ENCODE data around the gene GRHL1. TPM values are rescaled to one million over a fixed set of nuclear protein-coding genes. Genes with fewer than 3 reads are reported as not detected.

Gene GRHL1
- total and polyA plus RNA-seq, 2 donors (not counting 3 experiments of a cell fraction or from before 2014, with no cell fraction given) = 0.37 to 1.1 TPM

GRCh38 chr2:10017313-10017941, 65.9 kb downstream of the GRHL1 start:
- H3K4me2 ChIP-seq (ENCODE audit: insufficient read depth, low read length) = no peak overlapping the region
- no peak overlapping the region for H3K9ac ChIP-seq (replicated peaks; ENCODE audit: extremely low read depth, insufficient read depth, low read length)
- CTCF ChIA-PET = interaction anchor here (0.8 to 16.1 kb wide), 4 partner anchors 13 to 203 kb away, joined by 3 to 151 read pairs (median 4); no protein-coding TSS in a partner anchor
- H3K36me3 ChIP-seq (ENCODE audit: control insufficient read depth in 2 of 2, extremely low read depth in 1 of 2, insufficient read depth in 2 of 2, low read length in 2 of 2) = no peaks in the 10 kb centered on the region
- POLR2A ChIA-PET = no interaction called here
- no peak for DNase-seq (ENCODE audit: low read depth, low spot score)
- no peak for TF ChIP-seq JUN (IDR thresholded peaks at IDR 0.05; ENCODE audit: borderline replicate concordance, insufficient read depth, insufficient read length, low read depth)
- TF ChIP-seq POLR2A (IDR thresholded peaks at IDR 0.05; ENCODE audit: low read depth, low read length) = no peak
- TF ChIP-seq EZH2 (IDR thresholded peaks at IDR 0.05; ENCODE audit: borderline replicate concordance, low read depth, low read length, severe bottlenecking) = no peak
- no peak for TF ChIP-seq GATA2 (IDR thresholded peaks at IDR 0.05; ENCODE audit: insufficient read depth, insufficient read length, low read depth, low read length)
- TF ChIP-seq FOS (IDR thresholded peaks at IDR 0.05; ENCODE audit: borderline replicate concordance, insufficient read depth, low read length) = no peak
- no peak overlapping the region for H3K27ac ChIP-seq (ENCODE audit: insufficient read depth, low read depth, low read length)
- H2AFZ ChIP-seq (ENCODE audit: low read depth, low read length) = no peak overlapping the region
- no peak overlapping the region for H3K4me3 ChIP-seq (replicated peaks in 1 of 3; ENCODE audit: insufficient read depth in 1 of 3, low read depth in 1 of 3, low read length in 3 of 3)
- intact Hi-C loops (cut with micrococcal nuclease) (no loop called here), dilution Hi-C loops (cut with MboI; ENCODE audit: extremely low pct_ligation_motif_present, low sequenced_read_pairs) (no loop called here)
- no peaks in the 10 kb centered on the region for H3K9me1 ChIP-seq (replicated peaks; ENCODE audit: control insufficient read depth, extremely low read depth, insufficient read depth, low read length)
- FAIRE-seq = no peak
- H4K20me1 ChIP-seq (replicated peaks; ENCODE audit: control insufficient read depth, extremely low read depth, insufficient read depth, low read length) = no peaks in the 10 kb centered on the region
- H3K4me1 ChIP-seq (ENCODE audit: control insufficient read depth, extremely low read depth, insufficient read depth, low read length) = no peaks in the 10 kb centered on the region
- no peaks in the 10 kb centered on the region for H3K9me3 ChIP-seq (replicated peaks; ENCODE audit: control insufficient read depth, insufficient read depth, low read length)
- BruUV-seq (replicated peaks) = no TSS peak
- no peaks in the 10 kb centered on the region for H3K79me2 ChIP-seq (ENCODE audit: control insufficient read depth, insufficient read depth, low read length)
- H3K27me3 ChIP-seq (ENCODE audit: control insufficient read depth in 2 of 2, insufficient read depth in 2 of 2, low read length in 2 of 2) = peaks cover 0 to 2% of the 10 kb centered on the region in 2 experiments

- Histone ChIP-seq H3K4me3 (replicated peaks in 1 of 3; ENCODE audit: insufficient read depth in 1 of 3, low read depth in 1 of 3, low read length in 3 of 3) (no peak overlapping the region), H3K36me3 (ENCODE audit: control insufficient read depth in 2 of 2, extremely low read depth in 1 of 2, insufficient read depth in 2 of 2, low read length in 2 of 2) (no peaks in the 10 kb centered on the region), H3K9me3 (replicated peaks; ENCODE audit: control insufficient read depth, insufficient read depth, low read length) (no peaks in the 10 kb centered on the region), H4K20me1 (replicated peaks; ENCODE audit: control insufficient read depth, extremely low read depth, insufficient read depth, low read length) (no peaks in the 10 kb centered on the region), H3K4me1 (ENCODE audit: control insufficient read depth, extremely low read depth, insufficient read depth, low read length) (no peaks in the 10 kb centered on the region), H2AFZ (ENCODE audit: low read depth, low read length) (no peak overlapping the region), H3K27ac (ENCODE audit: insufficient read depth, low read depth, low read length) (no peak overlapping the region), H3K4me2 (ENCODE audit: insufficient read depth, low read length) (no peak overlapping the region), H3K79me2 (ENCODE audit: control insufficient read depth, insufficient read depth, low read length) (no peaks in the 10 kb centered on the region), H3K9me1 (replicated peaks; ENCODE audit: control insufficient read depth, extremely low read depth, insufficient read depth, low read length) (no peaks in the 10 kb centered on the region), H3K27me3 (ENCODE audit: control insufficient read depth in 2 of 2, insufficient read depth in 2 of 2, low read length in 2 of 2) (peaks cover 0 to 2% of the 10 kb centered on the region in 2 experiments), H3K9ac (replicated peaks; ENCODE audit: extremely low read depth, insufficient read depth, low read length) (no peak overlapping the region)
- ChIA-PET CTCF (interaction anchor here (1.6 to 16.1 kb wide), 2 partner anchors 19 to 35 kb away, joined by 3 to 151 read pairs; no protein-coding TSS in a partner anchor), POLR2A (interaction anchor here (1.0 kb wide), 1 partner anchor 14 kb away, joined by 4 read pairs; no protein-coding TSS in a partner anchor)
- FAIRE-seq (no peak), DNase-seq (ENCODE audit: low read depth, low spot score) (no peak)
- no peak for TF ChIP-seq POLR2A (IDR thresholded peaks at IDR 0.05; ENCODE audit: low read depth, low read length)
- no peak for TF ChIP-seq MYC (IDR thresholded peaks at IDR 0.05; ENCODE audit: low read depth, low read length)
- TF ChIP-seq EZH2 (IDR thresholded peaks at IDR 0.05; ENCODE audit: borderline replicate concordance, low read depth, low read length, severe bottlenecking) = no peak
- no peak for TF ChIP-seq JUN (IDR thresholded peaks at IDR 0.05; ENCODE audit: borderline replicate concordance, insufficient read depth, insufficient read length, low read depth)
- TF ChIP-seq GATA2 (IDR thresholded peaks at IDR 0.05; ENCODE audit: insufficient read depth, insufficient read length, low read depth, low read length) = no peak
- no peak for TF ChIP-seq CTCF (IDR thresholded peaks at IDR 0.05; ENCODE audit: extremely low read depth in 1 of 2, insufficient read depth in 1 of 2, low read depth in 1 of 2, low read length in 2 of 2)
- no peak for TF ChIP-seq FOS (IDR thresholded peaks at IDR 0.05; ENCODE audit: borderline replicate concordance, insufficient read depth, low read length)
- TF ChIP-seq POLR2AphosphoS5 (IDR thresholded peaks at IDR 0.05; ENCODE audit: insufficient read depth, low read depth, low read length) = no peak
- TF ChIP-seq MAX (IDR thresholded peaks at IDR 0.05; ENCODE audit: insufficient read depth, insufficient read length) = no peak
- dilution Hi-C loops (cut with MboI; ENCODE audit: extremely low pct_ligation_motif_present, low sequenced_read_pairs) = no loop called here
- BruUV-seq (replicated peaks) = no TSS peak
- intact Hi-C loops (cut with micrococcal nuclease) = no loop called here
Observed at GRCh38 chr2:10019174-10019573, 67.7 kb downstream of the GRHL1 start.

Measured in endothelial cell of umbilical vein (primary cell).